Gastroesophageal sphincter (tissue), 3 donors: ENCODE data around the gene PCARE.

Source experiments
- POLR2A ChIP-seq, 2 donors: fragments of 450-650 bp; IDR thresholded peaks; one replicate each; pipeline ENCODE4 v1.6.1; 2017; ENCODE audit warnings: antibody characterized with exemption in 2 of 2, mild to moderate bottlenecking in 2 of 2, moderate library complexity in 1 of 2
- POLR2AphosphoS5 ChIP-seq: sonication (generic); formaldehyde crosslinking; IDR thresholded peaks from one replicate; pipeline ENCODE4 v1.6.1; 2017; ENCODE audit warnings: antibody characterized with exemption
- TF ChIP-seq, protein P1 (sequence below), 4 experiments: fragments of 200-600 bp in 2 of 4; fragments of 450-650 bp in 2 of 4; sonication (generic) in 1 of 4; IDR thresholded peaks; one replicate each; pipeline ENCODE4 v1.5.1; 2017 to 2019; ENCODE audit warnings: antibody characterized with exemption in 4 of 4, mild to moderate bottlenecking in 2 of 4, moderate library complexity in 2 of 4

- TF ChIP-seq POLR2A (IDR thresholded peaks at IDR 0.05) (no peak), POLR2AphosphoS5 (no peak)
- TF ChIP-seq, protein P1, sequence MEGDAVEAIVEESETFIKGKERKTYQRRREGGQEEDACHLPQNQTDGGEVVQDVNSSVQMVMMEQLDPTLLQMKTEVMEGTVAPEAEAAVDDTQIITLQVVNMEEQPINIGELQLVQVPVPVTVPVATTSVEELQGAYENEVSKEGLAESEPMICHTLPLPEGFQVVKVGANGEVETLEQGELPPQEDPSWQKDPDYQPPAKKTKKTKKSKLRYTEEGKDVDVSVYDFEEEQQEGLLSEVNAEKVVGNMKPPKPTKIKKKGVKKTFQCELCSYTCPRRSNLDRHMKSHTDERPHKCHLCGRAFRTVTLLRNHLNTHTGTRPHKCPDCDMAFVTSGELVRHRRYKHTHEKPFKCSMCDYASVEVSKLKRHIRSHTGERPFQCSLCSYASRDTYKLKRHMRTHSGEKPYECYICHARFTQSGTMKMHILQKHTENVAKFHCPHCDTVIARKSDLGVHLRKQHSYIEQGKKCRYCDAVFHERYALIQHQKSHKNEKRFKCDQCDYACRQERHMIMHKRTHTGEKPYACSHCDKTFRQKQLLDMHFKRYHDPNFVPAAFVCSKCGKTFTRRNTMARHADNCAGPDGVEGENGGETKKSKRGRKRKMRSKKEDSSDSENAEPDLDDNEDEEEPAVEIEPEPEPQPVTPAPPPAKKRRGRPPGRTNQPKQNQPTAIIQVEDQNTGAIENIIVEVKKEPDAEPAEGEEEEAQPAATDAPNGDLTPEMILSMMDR (IDR thresholded peaks at IDR 0.05) = no peak
Observed at GRCh38 chr2:29123617-29124349, 49.5 kb upstream of the PCARE start.
